ENCODE results near the gene USP48.
"Not testable (repeated sequence)": the region's sequence is repeated elsewhere in the genome, so short reads cannot be mapped to it uniquely, and the experiment has no call there.

The USP48 gene

DNA sequence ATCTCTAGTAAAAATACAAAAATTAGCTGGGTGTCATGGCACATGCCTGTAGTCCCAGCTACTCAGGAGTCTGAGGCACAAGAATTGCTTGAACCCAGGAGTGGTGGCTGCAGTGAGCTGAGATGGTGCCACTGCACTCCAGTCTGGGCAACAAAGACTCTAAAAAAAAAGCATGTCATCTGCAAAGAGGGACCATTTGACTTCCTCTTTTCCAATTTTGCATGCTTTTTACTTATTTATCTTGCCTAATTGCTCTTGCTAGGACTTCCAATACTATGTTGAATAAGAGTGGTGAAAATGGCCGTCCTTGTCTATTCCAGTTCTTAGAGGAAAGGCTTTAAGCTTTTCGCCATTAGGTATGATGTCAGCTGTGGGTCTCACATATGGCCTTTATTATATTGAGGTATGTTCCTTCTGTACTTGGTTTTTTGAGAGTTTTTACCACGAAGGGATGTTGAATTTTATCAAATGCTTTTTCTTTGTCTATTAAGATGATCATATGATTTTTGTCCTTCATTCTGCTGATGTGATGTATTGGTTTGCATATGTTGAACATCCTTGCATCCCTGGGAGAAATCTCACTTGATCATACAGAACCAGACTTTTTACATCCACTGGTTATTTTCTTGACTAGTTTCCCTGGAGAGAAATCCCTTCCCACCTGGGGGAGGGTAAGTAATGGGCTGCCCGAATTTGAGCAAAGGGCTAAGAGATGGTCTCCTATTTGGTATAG, 96.8 kb downstream of the USP48 start:
- no peak for DNase-seq

DNA sequence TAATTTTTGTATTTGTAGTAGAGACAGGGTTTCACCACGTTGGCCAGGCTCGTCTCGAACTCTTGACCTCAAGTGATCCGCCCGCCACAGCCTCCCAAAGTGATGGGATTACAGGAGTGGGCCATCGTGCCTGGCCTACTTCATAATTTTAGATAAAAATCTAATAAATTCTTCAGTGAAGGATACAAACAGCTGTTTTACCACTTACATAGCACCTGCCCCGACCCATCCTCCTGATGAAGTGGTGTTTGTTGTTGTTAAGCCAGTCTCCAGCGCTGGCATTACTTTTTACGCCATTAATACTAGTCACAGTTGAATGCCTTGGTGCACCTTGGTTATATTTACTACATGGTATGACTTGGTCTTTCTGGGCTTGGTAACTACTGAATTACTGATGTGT, 101.5 kb downstream of the USP48 start:
- DNase-seq: no peak

GRCh38 chr1:21680918-21681317, 102.0 kb downstream of the USP48 start:
- DNase-seq: no peak

GRCh38 chr1:21680381-21680780, 102.6 kb downstream of the USP48 start:
- DNase-seq: no peak

DNA sequence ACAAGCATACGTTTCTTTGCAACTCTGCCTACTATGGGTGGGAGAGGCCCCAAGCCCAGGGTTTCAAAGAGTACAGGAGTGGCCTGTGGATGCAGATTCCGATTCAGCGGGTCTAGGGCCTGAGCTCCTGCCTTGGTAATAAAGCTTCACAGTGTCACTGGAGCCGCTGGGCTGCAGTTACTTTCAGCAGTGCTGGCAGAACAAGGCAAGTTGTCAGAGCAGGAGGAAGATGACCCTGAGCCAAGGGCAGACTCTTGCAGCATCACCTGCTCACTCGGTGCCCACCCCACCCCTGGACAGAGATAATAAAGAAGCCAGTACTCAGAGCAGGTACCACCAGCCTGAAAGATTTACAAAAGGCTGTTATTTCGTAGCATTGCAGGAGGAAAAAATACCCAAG, 105.8 kb downstream of the USP48 start:
- DNase-seq: no peak

DNA sequence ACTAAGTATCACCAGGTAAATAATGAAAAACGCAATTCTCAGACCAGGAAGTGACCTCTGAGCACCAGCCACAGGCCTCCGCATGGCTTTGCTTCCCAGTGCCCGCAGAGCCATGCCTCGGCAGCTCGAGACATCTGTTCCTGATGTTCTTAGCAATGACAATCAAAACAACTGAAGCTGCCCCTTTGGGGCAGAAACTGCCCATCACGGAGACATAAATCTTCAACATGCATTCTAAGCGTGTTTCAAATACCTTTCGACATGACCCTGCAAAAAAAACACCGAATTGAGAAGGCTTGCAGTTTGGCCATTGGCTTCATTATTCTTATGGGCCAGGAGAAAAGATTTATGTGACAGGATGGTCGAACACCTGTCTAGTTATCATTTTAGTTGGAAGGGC, 108.0 kb downstream of the USP48 start:
- no peak for DNase-seq

DNA sequence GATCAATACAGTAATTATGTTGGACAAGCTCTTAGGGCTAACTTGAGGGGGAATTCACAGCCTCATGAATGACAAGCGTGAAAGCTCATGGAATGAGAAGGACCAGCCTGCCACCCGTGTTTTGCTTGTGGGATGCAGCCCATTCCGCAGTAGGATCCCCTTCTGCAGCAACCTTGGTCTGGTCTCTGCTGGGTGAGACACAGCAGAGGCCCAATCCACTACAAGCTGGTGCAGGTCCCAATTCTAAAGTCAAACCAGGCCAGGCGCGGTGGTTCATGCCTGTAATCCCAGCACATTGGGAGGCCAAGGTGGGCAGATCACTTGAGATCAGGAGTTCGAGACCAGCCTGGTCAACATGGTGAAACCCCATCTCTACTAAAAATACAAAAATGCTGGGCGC, 109.1 kb downstream of the USP48 start:
- DNase-seq: not testable (repeated sequence)

DNA sequence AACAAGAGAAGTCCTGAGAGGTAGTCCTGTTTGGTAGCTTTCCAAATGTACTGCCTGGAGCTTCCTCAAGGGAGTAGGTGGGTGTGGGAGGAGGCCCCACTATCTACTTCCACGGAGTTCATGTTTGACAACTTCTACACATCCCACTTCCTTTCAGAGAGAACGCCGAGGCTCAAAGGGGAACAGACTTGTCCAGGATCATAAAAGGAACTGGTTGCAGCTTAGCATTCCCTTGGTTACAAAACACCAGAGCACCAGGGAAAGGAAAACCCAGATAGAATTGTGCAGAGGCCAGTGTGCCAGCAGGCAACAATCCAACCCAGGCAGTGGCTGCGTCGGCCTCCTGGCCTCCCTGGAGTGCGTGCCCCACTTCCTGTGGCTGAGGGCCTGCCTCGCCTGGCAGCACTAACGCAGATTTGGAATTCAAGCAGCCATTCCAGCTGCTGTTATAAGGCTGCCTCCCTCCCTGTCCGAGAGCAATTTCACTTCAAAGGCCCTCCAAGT, 109.6 kb downstream of the USP48 start:
- no peak for DNase-seq

DNA sequence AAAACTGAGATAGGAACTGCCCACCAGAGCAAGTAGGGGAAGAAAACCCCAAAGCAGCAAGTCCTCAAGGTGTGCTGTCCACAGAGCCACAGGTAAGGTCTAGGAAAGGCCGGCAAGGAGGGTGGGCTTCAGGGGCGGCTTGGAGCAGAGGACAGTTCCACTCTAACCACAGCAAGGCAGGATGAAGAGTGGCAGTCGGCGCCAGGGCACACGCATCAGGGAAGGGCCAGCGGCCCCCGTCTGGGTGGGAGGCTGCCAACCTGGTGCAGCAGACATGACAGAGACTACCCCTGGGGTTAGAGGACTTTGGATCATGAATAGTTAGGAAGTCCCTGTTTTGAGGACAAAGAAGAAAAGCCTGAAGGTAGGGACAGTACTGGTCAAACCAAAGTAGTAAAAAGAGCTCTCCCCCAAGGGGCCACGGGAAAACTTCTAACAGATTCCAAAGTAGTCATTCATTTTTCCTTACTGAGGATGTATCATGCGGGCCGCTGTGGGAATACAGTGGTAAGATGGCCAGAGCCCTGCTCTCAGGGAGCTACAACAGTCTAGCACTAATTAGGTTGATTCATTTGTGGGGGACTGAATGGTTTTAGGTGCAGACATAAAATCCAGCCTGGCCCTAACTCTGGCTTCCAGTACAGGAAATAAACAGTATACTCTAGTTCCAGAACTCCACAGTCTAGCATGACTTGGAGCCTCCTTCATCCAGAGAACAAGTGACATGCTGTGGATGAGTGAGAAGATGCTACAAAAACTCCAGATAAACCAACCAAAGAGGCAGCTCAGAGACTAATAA, 110.3 kb downstream of the USP48 start:
- DNase-seq: no peak

DNA sequence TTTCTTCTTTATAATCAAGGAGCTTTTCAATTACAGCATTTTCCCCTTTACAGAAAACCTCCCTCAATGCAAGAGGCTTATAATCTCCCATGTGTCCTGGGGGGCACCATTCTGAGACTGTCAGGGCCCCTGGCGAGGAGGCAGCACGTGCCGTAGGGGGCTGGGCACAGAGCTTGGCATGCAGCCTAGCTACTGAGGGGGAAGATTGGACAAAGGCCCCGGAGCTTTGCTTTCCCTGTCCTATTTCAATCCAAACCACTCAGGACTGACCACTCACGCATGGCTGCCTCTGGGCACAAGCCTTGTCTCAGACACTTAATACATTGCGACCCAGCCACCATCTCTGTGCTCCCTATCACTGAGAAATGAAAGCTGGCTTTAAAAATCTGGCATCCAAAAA, 111.0 kb downstream of the USP48 start:
- DNase-seq: no peak

- DNase-seq: no peak
Measured at GRCh38 chr1:21670956-21671902, 111.7 kb downstream of the USP48 start.

GRCh38 chr1:21670059-21670881, 112.7 kb downstream of the USP48 start:
- no peak for DNase-seq

GRCh38 chr1:21669258-21670058, 113.5 kb downstream of the USP48 start, which contains the start of gene RAP1GAP:
Gene RAP1GAP, minus strand, starts transcription at chr1:21669357. Its CDS starts 49,325 bp downstream, at chr1:21620032.
- DNase-seq: peak; percentile 29

DNA sequence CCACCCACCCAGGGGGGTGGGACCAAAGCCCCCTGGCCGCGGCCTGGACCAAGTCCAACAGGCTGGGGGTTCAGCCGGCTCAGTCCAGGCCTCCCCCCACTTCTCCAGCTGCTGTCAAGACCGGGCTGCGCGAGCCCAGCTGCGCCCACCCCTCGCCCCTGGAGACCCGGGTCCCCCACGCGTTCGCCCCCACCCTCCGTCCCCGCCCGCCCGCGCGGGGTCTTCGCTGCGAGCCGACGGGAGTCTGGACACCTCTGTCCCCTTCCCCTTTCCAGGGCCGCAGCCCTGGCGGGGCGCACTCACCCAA, 114.0 kb downstream of the USP48 start:
- no peak for DNase-seq

DNA sequence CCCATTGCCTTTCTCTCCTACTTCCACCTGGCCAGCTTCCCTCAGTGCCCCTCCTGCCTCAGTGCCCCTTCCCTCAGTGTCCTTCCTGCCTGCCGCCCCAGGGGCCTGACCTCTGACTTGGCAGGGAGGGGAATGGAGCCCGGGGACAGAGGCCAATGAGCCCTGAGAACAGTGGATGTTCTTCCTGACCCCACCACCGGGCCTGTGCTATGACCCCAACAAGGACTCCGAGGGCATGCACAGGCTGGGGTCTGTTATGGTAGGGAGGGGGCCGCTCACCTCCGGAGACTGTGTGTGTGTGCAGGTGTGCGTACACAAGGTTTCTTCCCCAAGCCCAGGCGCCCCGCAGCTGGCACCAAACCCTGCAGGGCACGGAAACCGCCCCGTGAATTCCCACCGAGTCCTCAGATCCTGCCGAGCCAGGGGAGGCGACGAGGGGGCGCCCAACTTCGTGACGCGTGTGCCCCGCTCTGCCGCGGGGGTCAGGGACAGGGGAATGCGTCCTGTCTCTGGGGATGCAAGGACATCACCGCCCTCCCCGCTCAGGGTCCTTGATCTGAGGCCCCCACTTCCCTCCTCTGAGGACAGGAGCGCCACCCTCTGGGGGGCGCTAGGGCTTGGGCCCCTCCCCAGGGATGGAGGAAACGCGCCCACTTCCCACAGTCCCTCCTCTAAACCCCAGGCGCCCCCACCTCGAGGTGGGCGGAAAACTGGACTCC, 114.6 kb downstream of the USP48 start:
- no peak for DNase-seq

GRCh38 chr1:21667348-21668231, 115.4 kb downstream of the USP48 start:
- DNase-seq: no peak

- DNase-seq: no peak
Measured at GRCh38 chr1:21666576-21667320, 116.2 kb downstream of the USP48 start.

DNA sequence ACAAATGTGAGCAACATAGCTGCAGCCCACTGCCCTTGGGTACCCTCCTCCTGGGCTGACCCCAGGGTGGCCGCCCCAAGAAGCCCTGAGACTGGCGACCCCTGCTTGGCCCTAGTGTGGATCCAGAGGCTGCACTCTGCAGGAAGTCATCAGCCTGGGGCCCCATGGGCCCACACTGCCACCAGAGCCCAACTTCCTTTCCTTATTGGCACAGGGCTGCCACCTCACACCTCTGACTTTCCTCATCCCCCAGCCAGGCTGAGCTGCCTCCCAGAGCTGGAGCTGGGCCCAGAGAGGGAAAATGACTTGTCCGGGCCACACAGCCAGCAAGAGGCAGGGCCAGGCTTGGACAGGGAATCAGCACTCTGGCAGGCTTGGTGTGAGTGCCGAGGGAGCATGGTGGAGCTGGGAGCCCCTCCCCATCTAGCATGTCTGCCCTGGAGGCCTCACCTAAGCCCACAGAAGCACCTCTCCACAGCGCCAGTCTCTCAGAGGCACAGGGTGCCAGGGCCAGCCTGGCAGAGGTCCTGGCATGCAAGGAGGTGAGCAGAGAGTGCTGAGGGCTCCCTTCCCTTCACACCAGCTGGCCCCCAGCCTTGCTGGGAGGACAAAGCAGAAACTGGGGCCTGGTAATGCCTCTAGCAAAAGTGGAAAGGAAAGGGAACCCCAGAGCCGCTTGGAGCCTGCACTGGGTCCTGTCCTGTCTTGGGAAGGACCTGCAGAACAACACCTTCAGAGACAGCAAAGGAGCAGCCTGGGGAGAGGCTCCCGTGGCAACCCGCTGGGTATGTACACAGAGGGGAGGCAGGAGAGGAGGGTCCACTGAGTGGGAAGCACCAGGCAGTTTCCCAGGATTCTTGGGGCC, 117.0 kb downstream of the USP48 start:
- no peak for DNase-seq
